Mesodermal cell (in vitro differentiated cells): ENCODE measurements around the gene IQCC.

Experiments used
- H3K27ac ChIP-seq: 2 replicates; pipeline ENCODE4 v1.7.0; 2013; ENCODE audit warnings: mild to moderate bottlenecking, low read depth, low read length, moderate library complexity; ENCODE audit not compliant: severe bottlenecking
- H3K36me3 ChIP-seq: 2 replicates; pipeline ENCODE4 v1.7.1; 2013; ENCODE audit warnings: mild to moderate bottlenecking, low read length, moderate library complexity; ENCODE audit not compliant: control insufficient read depth, insufficient read depth
- H3K4me1 ChIP-seq: one replicate; pipeline ENCODE4 v1.7.1; 2013; ENCODE audit warnings: mild to moderate bottlenecking, low read length; ENCODE audit not compliant: insufficient read depth, control insufficient read depth, poor library complexity, severe bottlenecking
- H3K4me3 ChIP-seq: 2 replicates; pipeline ENCODE4 v1.7.0; 2013; ENCODE audit warnings: low read length, control low read depth, mild to moderate bottlenecking; ENCODE audit not compliant: insufficient read depth, poor library complexity, severe bottlenecking; ENCODE audit errors: extremely low read depth
- H3K9me3 ChIP-seq: 2 replicates; pipeline ENCODE4 v1.7.1; 2013; ENCODE audit warnings: mild to moderate bottlenecking, low read length, moderate library complexity; ENCODE audit not compliant: control insufficient read depth
- WGBS, 2 experiments: methylation state at CpG; one replicate each; pipeline ENCODE4 v1.1.5; 2013; ENCODE audit warnings: missing lambda C conversion rate in 2 of 2; ENCODE audit not compliant: insufficient coverage in 2 of 2; 5-methylcytosine and 5-hydroxymethylcytosine counted together

IQCC gene

GRCh38 chr1:32246888-32247273 is 41.4 kb downstream of the IQCC start, which contains the start of gene FAM167B:
TSS of gene FAM167B (plus strand) at chr1:32247222. CDS start at chr1:32247422, 200 bp downstream.
- H3K27ac ChIP-seq = no peak within 1 kb of the TSS
- WGBS, 2 experiments = 60 to 89% methylated on average over 1 of the region's 3 CpGs
- no peak within 1 kb of the TSS for H3K4me3 ChIP-seq
- H3K36me3 ChIP-seq = no peaks in the 10 kb centered on the region
- H3K9me3 ChIP-seq = no peaks in the 10 kb centered on the region
- peaks cover 18% of the 10 kb centered on the region for H3K4me1 ChIP-seq

- WGBS, 2 experiments = 97% methylated on average over 6 to 11 of the region's 12 CpGs
- H3K4me1 ChIP-seq = peaks cover 16% of the 10 kb centered on the region
- H3K27ac ChIP-seq = no peak overlapping the region
- H3K36me3 ChIP-seq = no peaks in the 10 kb centered on the region
- no peak overlapping the region for H3K4me3 ChIP-seq
- H3K9me3 ChIP-seq = no peaks in the 10 kb centered on the region
These were observed 42.0 kb downstream of the IQCC start for GRCh38 chr1:32247452-32247851.

- Histone ChIP-seq H3K4me1 (peaks cover 14% of the 10 kb centered on the region), H3K27ac (no peak overlapping the region), H3K36me3 (no peaks in the 10 kb centered on the region), H3K4me3 (peak overlapping the region; percentile 5), H3K9me3 (no peaks in the 10 kb centered on the region)
- 8% methylated on average over 24 to 25 of the region's 31 CpGs for WGBS, 2 experiments
These were observed 42.8 kb downstream of the IQCC start for GRCh38 chr1:32247983-32248889.

- WGBS, 2 experiments = 83% methylated on average over 8 to 9 of the region's 9 CpGs
- Histone ChIP-seq H3K9me3 (no peaks in the 10 kb centered on the region), H3K4me1 (peaks cover 14% of the 10 kb centered on the region), H3K36me3 (no peaks in the 10 kb centered on the region), H3K27ac (peak overlapping the region; percentile 71), H3K4me3 (no peak overlapping the region)
These were observed 44.5 kb downstream of the IQCC start for GRCh38 chr1:32249831-32250525.

- no peak within 1 kb of the TSS for H3K4me3 ChIP-seq
- WGBS, 2 experiments = 91 to 93% methylated on average over 19 to 23 of the region's 25 CpGs
- no peak within 1 kb of the TSS for H3K27ac ChIP-seq
- no peaks in the 10 kb centered on the region for H3K9me3 ChIP-seq
- no peaks in the 10 kb centered on the region for H3K36me3 ChIP-seq
- peaks cover 14% of the 10 kb centered on the region for H3K4me1 ChIP-seq
These were observed 45.6 kb downstream of the IQCC start, which contains the start of gene LCK for GRCh38 chr1:32250893-32251716. TSS of gene LCK (plus strand) at chr1:32251265. CDS start at chr1:32274330, 23,065 bp downstream.

- H3K36me3 ChIP-seq = no peaks in the 10 kb centered on the region
- no peaks in the 10 kb centered on the region for H3K4me1 ChIP-seq
- 91 to 97% methylated on average over 7 to 8 of the region's 10 CpGs for WGBS, 2 experiments
These were observed 49.9 kb downstream of the IQCC start for GRCh38 chr1:32255072-32256071.

GRCh38 chr1:32256473-32257226 is 51.2 kb downstream of the IQCC start:
- Histone ChIP-seq H3K36me3 (no peaks in the 10 kb centered on the region), H3K4me1 (no peaks in the 10 kb centered on the region), H3K9me3 (no peaks in the 10 kb centered on the region), H3K4me3 (no peak overlapping the region), H3K27ac (no peak overlapping the region)
- WGBS, 2 experiments = 88 to 94% methylated on average over 5 to 6 of the region's 9 CpGs

More at GRCh38 chr1:32255072-32256071, 49.9 kb downstream of the IQCC start:
- no peak overlapping the region for H3K27ac ChIP-seq
- H3K4me3 ChIP-seq = no peak overlapping the region
- H3K9me3 ChIP-seq = no peaks in the 10 kb centered on the region

- H3K4me3 ChIP-seq = no peak overlapping the region
- WGBS, 2 experiments = 91 to 95% methylated on average over 6 of the region's 6 CpGs
- no peaks in the 10 kb centered on the region for H3K4me1 ChIP-seq
- H3K9me3 ChIP-seq = no peaks in the 10 kb centered on the region
- H3K36me3 ChIP-seq = no peaks in the 10 kb centered on the region
- no peak overlapping the region for H3K27ac ChIP-seq
These were observed 51.7 kb downstream of the IQCC start for GRCh38 chr1:32257227-32257508.
